GM12878 (cell line): Measurements from ENCODE around the gene PTGFRN.

Experiments
- CTCF ChIP-seq, 3 experiments: IDR thresholded peaks in 2 of 3; conservative IDR thresholded peaks in 1 of 3; 2 replicates each; pipeline ENCODE4 v1.5.1; 2011; ENCODE audit warnings: low read depth in 3 of 3, low read length in 3 of 3, mild to moderate bottlenecking in 3 of 3, control low read depth in 2 of 3, moderate library complexity in 2 of 3, inconsistent platforms in 1 of 3, mixed read lengths in 1 of 3; ENCODE audit not compliant: control insufficient read depth in 2 of 3, insufficient read depth in 1 of 3; ENCODE audit errors: extremely low read depth in 1 of 3
- POLR2A ChIP-seq: IDR thresholded peaks from 2 replicates; pipeline ENCODE4 v1.6.1; 2011; ENCODE audit warnings: low read depth, mild to moderate bottlenecking, low read length
- POLR2AphosphoS2 ChIP-seq: IDR thresholded peaks from 2 replicates; pipeline ENCODE4 v1.6.1; 2011; ENCODE audit warnings: low read depth, mild to moderate bottlenecking, low read length, improper control_type of control experiment, moderate library complexity
- TF ChIP-seq, protein P1 (sequence below): IDR thresholded peaks from 2 replicates; pipeline ENCODE4 v1.6.1; 2012; ENCODE audit warnings: mild to moderate bottlenecking, low read depth, low read length

DNA sequence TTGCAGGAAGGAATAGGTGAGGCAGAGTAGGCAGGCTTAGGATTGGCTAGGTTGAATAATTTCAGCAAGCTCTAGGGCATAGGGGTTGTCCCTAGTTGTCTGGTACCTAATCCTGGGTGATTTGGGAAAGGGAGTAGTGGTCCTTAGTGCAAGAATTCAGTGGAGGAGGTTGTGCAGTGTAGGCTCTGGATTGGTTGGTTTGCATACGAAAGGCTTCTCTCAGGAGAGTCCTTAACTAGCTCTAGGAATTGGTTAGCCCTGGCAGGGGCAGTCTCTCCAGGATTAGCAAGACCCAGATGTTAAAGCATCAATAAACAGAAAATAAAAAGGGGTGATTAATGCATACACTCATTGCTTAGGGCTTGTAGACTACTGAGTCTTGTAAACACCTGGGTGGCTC, 82.2 kb downstream of the PTGFRN start:
- TF ChIP-seq POLR2A (no peak), POLR2AphosphoS2 (no peak), CTCF (IDR thresholded peaks at IDR 0.05 in 2 of 3, conservative IDR thresholded peaks at IDR 0.05 in 1 of 3; ENCODE audit: control insufficient read depth in 2 of 3, extremely low read depth in 1 of 3, insufficient read depth in 1 of 3, low read depth in 3 of 3, low read length in 3 of 3) (no peak)
- TF ChIP-seq, protein P1, sequence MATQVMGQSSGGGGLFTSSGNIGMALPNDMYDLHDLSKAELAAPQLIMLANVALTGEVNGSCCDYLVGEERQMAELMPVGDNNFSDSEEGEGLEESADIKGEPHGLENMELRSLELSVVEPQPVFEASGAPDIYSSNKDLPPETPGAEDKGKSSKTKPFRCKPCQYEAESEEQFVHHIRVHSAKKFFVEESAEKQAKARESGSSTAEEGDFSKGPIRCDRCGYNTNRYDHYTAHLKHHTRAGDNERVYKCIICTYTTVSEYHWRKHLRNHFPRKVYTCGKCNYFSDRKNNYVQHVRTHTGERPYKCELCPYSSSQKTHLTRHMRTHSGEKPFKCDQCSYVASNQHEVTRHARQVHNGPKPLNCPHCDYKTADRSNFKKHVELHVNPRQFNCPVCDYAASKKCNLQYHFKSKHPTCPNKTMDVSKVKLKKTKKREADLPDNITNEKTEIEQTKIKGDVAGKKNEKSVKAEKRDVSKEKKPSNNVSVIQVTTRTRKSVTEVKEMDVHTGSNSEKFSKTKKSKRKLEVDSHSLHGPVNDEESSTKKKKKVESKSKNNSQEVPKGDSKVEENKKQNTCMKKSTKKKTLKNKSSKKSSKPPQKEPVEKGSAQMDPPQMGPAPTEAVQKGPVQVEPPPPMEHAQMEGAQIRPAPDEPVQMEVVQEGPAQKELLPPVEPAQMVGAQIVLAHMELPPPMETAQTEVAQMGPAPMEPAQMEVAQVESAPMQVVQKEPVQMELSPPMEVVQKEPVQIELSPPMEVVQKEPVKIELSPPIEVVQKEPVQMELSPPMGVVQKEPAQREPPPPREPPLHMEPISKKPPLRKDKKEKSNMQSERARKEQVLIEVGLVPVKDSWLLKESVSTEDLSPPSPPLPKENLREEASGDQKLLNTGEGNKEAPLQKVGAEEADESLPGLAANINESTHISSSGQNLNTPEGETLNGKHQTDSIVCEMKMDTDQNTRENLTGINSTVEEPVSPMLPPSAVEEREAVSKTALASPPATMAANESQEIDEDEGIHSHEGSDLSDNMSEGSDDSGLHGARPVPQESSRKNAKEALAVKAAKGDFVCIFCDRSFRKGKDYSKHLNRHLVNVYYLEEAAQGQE, result no peak
